ENCODE results near the gene ATP8A1.
"Not testable (repeated sequence)": the region's sequence is repeated elsewhere in the genome, so short reads cannot be mapped to it uniquely, and the experiment has no call there.

Gene ATP8A1

DNA sequence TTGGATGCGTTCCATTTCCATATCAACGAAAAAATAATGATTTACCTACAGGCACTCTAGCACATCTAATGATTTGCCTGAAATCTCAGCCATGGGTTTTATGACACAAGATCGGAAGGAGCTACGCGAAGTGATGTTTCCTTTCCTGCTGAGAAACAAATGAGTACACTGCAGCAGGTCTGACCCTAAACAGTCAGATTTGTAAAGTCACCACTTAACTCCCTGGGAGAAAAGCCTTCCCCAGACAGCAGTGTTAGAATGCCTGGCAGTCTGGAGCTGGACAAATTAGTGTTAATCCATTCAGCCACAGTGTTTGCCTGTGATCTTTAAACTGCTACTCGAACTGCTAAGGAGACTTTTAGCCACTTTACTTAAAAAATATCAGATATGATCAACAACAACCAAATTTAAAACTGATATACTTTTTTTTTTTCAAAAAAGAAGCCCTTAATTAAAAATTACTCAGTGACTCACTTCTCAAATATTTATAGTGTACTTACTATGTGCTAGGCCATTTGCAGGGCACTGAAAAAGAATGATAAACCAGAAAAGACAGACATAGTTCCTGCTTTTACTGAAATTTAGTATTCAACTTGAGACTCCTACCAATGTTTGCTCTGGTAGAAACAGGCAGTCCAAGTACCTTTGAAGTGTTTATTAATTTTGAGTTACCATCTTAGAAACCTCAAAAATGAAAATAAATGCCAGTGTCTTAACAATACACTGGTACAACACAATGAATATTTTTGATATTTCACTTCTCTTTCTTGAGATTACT is 155.1 kb downstream of the ATP8A1 start:
- DNase-seq (ENCODE audit: low read depth): peak; percentile 3

DNA sequence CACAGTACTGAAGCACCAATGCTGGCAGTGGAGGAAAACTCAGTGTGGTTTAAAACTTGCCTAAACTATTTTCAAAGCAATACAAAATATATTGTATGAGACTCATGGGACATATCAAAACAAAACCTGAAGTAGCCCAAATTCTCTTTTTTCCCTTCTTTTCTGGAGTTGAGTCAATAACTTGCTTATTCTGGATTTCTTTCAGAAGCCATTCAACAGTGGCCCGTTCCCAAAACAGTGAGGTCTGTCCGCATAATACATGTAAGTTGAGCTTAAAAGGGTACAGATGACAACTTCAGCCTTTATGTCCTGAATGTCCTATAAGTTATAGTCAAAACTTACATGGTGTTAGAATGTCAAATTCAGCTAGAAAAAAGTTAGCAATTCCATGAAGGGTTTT is 158.9 kb downstream of the ATP8A1 start:
- no peak for DNase-seq (ENCODE audit: low read depth)

DNA sequence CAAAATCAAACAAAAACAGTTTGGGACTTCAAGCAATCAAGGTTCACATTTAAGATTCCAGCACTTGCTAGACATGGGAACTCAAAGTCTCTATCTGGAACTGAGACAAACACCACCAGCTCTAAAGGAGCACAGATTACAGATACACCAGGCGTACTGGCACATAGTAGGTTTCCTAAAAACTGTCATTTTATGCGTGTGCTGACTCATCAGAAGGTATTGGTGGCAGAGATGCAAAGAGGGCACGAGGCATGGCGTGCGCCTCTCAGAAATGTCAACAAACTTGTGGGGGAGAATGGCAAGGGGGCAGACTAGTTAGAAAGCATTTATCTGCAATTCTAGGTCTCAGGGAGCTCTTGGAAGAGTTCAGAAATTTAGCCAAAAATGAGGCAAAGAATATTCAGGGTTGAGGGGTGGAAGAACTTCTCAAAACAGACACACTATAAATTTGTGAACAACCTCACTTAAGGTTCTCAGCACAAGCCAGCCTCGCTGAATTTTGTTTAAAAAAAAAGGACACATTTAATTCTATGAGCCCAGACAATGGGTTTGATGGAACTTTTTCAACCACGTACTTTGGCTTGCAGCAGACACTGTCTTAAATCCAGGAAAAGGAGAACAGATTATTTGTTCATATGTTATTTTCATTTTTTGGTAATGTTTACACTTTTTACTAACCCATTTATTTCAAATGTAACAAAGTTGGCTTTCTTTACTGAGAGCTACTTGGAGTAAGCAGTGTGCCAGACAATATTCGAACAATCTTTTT is 159.6 kb downstream of the ATP8A1 start:
- no peak for DNase-seq (ENCODE audit: low read depth)

DNA sequence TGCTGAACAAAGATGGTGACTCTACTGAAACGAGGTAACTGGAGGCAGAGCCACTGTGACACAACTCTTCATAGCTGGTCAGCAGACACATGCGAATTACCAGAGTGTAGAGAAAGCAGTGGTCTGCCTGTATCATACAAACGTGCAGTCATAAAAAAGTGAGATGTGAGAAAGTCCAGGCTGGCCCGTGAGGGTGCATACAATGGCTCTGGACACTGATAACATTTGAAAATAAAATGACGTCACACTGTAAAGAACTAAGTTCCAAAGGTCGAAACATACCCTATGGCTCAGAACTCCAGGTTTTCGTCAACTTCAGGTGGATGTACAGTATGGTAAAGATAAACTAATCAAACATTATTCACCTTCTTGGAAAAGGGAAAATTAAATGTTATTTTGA is 163.9 kb downstream of the ATP8A1 start:
- no peak for DNase-seq (ENCODE audit: low read depth)

DNA sequence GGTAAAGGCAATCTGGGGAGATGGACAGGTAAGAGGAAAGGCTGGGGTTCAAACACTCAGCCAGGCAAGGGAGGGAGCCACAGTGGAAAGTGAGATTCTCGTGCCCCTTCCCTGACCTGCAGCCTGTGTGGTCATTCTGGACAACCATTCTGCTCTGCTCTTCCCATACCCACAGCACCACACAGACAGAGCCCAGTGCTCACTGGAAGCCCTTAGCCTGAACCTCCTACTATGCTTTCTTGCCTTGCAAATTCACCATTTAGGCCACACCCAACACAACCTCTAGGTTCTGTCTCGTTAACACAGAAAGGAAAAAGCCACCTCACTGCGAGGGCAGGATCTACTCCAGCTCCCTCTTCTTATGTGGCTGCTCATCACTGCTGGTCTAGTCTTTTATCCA is 166.9 kb downstream of the ATP8A1 start:
- no peak for DNase-seq (ENCODE audit: low read depth)

DNA sequence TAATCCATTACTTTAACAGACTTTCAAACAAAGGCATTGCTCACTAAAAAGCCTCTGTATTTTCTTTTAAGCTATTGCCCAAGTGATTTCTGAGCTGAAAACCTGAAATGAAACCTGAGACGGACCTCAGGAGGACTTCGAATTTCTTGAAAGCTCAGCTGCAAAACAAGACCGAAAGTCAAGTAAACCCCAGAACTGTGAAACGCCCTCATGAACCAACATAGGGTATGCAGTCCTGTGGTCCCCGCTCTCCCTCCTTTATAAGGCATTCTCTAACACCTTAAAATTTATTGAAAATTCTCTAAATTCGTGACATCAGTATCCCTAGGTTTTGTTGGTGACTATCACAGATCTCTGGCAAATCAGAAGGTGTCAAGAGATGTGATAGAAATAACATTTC is 167.8 kb downstream of the ATP8A1 start:
- no peak for DNase-seq (ENCODE audit: low read depth)

DNA sequence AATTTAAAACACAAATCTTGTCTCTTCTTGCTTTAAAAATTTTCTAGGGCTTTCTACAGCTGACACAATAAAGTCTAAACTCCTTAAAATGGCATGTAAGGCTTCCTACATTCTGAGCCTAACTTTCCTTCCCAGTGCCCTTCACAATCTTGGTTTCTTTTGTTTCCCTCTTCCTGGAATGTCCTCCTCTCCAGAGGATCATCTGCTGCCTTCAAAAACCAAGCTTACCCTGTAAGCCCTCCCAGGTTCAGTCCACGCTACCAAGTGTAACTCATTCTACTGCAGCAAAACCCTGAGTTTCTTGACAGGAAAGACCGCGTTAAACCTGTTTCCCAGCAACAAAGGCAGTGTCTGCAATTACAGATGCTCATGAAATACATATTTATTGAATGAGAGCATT is 168.4 kb downstream of the ATP8A1 start:
- no peak for DNase-seq (ENCODE audit: low read depth)

DNA sequence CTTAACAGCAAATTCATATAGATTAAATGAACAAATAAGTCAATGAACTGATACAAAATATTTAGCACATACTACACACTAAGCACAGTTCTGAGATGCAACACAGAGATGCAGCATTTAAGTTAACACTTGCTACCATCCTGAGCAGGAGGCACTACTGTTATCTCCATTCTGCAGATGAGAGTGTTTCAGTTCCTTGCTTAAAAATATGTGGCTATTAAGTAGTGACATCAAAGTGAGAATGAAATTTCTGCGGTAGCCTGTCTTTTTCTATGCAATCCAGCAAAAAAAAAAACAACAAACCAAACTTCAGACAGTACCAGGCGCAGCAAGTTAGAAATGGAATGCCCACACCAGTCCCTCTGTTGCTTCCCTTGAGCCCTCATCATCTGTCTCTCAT is 168.8 kb downstream of the ATP8A1 start:
- no peak for DNase-seq (ENCODE audit: low read depth)

DNA sequence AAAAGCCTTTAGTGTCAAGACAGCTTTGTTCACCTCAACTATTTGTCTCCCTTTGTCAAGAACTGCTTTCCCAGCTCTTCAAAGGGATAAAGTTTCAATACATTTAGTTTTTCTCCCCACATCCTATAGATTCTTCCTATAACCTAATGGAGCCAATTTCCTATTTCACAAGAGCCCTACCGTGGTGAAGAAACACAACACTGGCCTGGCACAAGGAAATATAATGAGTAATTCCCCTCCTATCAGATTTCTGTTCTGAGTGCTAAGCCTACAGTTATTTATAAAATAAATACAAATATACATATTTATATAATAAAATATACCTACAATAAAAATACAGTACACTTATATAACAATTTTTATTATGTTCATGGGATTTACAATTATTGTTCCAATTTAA is 169.7 kb downstream of the ATP8A1 start:
- no peak for DNase-seq (ENCODE audit: low read depth)

DNA sequence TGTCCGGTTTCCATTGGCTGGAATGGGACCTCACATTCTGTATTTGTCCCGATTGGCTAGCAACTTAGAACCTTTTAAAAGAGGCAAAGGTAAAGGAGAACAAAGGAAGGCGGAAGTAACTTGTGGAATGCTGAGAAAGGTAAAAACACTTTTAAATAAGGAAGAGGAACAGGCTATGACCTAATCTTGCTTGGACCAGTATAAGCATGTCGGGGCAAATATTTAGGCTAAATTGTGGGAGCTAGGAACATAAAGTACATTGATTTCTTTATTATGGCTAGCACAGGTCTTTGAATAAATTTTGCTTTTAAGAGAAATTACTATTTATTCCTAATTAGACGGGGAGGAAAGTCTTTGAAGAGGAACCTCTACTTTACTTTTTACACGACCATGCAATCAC is 170.7 kb downstream of the ATP8A1 start:
- not testable (repeated sequence) for DNase-seq (ENCODE audit: low read depth)

DNA sequence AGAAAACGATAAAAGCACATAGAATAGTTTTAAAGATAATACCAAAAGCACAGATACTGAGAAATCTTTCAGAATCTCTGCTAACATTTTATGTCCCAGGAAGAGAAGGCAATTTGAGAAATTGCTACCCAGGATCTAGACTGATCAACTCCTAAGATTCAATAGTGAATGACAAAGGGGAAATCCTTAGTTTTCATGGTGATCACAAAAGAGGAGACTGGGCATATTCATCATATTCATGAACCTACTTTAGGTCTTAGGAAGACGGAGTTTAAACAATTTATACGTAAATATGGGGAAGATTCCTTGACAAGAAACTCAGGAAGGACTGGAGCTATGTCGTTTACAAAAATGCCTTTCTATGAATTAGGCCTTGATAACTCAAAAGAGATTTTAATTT is 172.3 kb downstream of the ATP8A1 start:
- DNase-seq (ENCODE audit: low read depth): no peak

DNA sequence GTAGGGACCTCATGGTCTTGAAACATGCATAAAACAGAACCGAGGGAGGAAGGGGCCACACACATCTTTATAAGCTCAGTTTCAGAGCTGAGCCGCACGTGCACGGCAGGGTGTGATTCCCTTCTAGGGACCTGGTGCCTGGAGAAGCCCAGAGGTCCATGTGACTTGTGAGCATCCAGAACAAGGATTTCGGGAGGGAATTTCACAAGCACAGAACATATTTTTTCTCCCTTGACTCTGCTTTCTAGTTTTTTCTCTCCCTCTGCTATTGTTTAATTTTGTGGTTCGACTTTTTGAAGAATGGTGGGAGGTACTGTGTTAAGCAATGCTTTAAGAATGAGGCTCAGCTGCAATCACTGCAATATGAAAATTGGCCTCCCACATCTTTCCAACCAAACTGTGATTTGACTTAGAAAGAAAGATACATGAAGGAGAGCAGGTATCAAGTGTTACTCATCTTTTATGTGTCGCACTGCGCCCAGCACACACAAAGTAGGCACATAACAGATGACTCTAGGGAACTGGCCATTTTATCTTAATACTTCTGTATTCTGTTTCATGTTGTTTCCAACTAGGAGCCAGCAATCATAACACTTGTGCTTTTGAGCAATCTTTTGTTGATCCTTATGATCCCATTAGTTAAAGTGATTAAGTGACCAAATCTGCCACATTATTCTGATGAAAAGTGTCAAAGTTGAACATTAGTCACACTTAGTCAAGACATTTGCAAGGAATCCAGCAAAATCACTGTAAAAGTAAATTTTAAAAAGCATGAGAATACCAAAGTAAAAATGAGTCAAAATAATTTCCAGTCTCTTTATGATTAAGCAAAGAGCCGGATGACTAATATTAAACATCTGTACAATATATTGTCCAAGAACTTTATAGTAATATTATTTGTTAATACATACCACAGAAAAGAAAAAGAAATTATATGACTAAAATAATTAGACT is 173.2 kb downstream of the ATP8A1 start:
- no peak for DNase-seq (ENCODE audit: low read depth)

DNA sequence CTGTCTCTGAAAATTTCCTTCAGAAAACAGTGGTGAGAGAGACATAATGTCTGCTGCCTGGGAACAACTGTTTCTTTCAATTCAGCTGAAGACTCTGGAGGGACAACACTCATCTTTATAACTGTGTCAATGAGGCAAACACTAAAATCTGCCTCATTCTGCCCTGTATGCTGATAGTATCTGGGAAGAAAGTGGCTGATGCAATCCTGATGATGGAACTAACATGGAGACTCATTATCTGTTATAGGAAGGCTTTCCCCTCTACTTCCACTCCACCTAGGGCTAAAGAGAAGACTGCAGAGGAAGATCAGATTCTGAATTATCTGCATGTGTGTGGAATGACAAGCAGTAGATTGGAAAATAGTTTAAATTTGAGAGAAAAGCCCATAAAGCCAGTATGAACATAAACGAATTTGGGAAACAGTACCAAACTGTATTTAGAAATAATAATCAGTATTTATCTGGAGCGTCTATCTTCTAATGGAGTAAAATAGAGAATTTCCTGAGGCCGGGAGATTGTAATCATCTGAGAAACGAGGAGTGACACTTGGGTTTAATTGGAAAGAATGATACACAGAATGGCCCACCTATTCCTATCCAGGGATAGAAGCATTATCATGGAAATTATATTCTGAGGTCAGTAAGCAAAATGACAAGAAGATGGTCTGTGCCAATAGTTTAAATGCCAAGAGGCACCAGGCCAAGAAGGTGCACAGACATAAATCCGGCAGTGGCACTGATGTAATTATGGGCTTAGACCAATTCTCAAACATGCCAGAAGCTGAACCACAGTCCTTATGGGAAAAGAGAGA is 174.2 kb downstream of the ATP8A1 start:
- no peak for DNase-seq (ENCODE audit: low read depth)

DNA sequence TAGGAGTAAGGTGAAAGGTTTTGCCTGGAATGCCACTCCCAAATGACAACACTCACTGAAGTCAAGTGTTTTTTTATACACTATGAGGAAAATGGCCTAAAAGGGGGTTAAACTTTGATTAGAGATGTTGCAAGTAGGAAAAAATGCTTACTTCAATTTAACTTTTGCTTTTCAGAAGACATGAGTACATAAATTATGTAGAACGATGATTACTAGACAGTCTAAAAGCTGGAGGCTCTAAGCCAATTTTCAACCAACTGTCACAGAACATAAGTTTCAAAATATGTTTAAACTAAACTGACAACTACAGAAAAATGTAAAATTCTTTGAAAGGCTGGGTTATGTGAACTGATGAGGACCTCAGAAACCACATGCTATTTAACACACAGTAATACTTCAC is 176.2 kb downstream of the ATP8A1 start:
- DNase-seq (ENCODE audit: low read depth): no peak

DNA sequence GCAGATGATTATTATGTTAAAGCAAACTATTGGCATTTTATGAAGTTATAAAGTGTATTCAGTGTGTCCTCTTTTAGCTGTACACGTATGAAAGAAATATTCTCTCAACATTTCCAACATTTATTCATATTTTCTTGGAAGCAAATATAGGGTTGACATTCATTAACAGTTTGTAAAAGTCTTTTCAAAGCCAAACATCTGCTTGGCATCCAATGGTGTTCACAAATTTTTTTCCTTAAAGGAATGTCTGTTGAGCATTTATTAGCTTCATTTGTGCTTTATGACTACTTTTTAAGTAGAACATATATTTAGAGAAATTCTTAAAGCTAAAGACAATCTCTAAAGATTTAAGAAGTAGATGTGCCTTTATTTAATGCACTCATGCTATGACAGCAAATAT is 176.6 kb downstream of the ATP8A1 start:
- no peak for DNase-seq (ENCODE audit: low read depth)

DNA sequence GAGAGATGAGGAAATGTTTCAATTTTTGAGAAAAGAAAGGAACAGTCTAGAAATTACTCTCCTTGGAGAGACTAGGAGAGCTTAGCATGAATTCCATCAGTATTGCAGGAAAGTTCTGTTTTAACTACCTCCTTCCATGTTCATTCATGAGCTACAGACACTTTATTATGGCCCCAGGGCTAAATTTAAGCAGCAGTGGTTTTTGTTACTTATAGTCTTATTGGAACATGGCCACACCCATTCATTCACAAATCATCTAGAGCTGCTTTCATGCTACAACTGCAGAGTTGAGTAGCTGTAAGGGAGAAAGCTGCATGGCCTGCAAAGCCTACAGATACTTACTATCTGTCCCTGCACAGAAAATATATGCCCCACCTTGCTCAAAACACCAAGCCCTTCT is 178.0 kb downstream of the ATP8A1 start:
- no peak for DNase-seq (ENCODE audit: low read depth)

DNA sequence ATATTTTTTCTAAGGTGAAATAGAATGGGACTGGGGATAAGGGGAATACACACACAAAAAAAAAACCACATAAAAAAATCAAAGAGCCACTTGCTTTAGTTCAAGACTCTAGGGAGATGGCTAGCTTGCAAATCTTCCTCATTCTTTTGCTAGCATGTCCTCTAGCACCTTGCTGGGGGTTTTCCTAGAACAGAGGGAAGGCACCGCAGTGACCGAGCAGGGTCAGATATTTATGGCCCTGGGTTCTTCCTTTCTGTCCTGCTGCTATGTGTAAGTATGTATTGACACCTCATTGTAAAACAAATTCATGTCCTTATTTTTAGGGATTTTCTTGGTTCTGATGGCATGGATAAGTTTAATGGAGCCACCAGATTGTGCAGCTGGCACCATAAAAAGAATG is 178.4 kb downstream of the ATP8A1 start:
- DNase-seq (ENCODE audit: low read depth): no peak

DNA sequence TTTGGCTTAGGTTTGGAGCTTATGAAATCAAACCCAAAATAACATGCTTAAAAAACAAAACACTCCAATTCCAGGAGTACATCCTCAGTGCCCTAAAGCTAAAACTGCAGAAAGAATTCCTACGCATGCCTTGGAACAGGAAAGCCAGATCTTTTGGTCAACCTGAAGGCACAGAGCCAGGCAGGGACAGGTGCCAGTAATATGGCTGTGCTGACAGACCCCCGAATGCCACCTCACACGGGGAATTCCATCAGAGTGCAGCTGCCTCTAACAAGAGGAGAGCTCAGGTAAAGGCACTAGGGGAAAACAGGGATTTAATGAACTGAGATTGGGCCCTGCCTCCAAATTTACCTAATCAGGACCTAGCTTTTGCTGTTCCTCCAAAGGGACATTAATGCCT is 182.5 kb downstream of the ATP8A1 start:
- DNase-seq (ENCODE audit: low read depth): no peak

DNA sequence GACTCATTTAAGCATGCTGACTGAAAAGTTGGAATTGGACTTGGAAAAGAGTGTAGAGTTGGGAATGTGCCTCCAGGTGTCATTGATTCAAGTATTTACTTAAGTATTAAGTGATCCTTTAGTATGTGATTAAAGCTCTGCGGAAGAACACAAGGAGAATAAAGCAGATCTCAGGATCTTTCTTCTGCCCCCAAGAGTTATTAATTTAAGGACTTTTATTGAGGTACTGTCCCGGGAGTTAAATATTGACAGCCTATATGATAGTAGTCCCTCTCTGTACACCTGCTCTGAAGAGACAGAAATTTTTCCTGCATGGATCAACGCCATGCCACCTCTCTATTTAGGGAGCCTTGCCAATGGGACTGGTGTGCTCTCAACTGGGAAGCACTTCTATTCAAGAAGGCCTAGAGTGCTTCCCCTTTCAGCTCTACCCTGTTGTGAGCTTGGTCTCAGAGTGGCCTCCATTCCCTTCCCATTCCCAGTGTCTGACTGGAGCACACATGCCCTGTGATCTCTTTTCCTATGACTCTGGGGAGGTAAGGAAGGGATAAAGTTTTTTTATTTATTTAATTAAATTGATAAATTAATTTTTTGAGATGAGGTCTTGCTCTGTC is 183.7 kb downstream of the ATP8A1 start:
- no peak for DNase-seq (ENCODE audit: low read depth)

DNA sequence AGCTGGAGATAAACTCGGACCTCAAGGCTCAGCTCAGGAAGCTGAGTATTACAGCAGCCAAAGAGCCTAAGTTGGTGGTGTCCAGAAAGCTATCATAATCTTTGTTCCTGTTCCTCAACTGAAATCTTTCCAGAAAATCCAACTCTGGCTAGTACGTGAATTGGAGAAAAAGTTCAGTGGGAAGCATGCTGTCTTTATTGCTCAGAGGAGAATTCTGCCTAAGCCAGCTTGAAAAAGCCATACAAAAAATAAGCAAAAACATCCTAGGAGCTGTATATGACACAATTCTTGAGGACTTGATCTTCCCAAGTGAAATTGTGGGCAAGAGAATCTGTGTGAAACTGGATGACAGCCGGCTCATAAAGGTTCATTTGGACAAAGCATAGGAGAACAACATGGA is 185.0 kb downstream of the ATP8A1 start:
- DNase-seq (ENCODE audit: low read depth): no peak

DNA sequence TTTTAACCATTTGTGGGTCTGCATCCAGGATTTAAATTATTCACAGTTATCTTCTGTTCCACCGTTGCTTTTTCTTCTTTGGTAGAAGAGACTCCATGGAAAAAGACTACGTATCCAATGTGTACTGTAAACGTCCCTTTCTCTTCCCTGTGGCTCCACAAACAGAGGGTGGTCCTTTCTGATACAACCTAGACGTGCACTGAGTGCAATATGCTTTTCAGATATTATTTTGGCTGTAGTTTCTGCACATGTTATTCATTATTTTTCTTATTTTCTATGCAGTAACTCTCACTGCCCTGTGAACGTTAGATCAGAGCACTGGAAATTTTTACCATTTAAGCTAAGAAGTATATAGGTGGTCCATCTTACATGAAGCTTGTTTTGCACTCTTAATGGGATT is 186.9 kb downstream of the ATP8A1 start:
- no peak for DNase-seq (ENCODE audit: low read depth)

Measured in iris pigment epithelial cell (primary cell).